GM19193 (cell line): ENCODE measurements around the gene FAM181A.
A peak's percentile ranks its signal among the peaks of the same experiment; 100 is the strongest.

Experiments
- POLR2A ChIP-seq: IDR thresholded peaks from 4 replicates; pipeline ENCODE4 v1.6.1; 2011; ENCODE audit not compliant: insufficient read depth, insufficient read length; ENCODE audit errors: extremely low read depth

The FAM181A gene

DNA sequence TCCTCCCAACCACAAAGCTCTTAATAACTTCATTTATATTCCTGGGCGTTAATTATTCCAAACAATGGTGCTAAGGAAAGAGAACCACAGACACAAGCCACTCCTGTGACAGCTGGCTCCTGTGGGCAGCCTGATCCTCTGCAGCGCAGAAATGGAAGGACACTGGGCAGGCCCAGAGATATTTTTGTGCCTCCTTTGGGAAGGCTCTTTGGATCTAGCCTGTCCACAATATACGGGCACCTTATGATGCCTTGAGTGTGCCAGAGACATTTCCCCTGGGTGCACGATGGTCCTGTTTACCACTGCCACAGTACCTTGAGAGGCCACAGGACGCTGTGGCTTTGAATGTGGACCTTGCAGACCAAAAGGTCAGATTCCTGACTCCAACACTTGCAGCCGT lies 47.2 kb downstream of the FAM181A start:
- TF ChIP-seq POLR2A: no peak

DNA sequence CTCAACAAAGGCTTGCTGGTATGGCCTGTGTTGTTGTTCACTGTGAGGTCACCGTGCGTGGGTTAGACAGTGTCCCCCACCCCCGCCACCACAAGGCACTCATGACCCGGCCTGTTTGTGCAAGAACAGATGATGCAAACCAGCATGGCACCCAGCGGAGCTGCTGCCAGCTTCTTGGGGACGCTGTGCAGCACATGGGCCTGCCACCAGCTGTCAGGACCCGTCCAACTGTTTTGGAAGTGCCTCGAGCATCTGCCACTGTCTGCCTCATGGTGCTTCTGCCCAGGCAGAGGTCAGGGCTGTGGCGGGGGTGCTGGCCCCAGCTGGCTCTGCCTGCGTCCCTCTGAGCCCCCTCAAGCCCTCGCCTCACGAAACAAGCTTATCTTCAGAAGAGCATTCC lies 47.7 kb downstream of the FAM181A start:
- no peak for TF ChIP-seq POLR2A

DNA sequence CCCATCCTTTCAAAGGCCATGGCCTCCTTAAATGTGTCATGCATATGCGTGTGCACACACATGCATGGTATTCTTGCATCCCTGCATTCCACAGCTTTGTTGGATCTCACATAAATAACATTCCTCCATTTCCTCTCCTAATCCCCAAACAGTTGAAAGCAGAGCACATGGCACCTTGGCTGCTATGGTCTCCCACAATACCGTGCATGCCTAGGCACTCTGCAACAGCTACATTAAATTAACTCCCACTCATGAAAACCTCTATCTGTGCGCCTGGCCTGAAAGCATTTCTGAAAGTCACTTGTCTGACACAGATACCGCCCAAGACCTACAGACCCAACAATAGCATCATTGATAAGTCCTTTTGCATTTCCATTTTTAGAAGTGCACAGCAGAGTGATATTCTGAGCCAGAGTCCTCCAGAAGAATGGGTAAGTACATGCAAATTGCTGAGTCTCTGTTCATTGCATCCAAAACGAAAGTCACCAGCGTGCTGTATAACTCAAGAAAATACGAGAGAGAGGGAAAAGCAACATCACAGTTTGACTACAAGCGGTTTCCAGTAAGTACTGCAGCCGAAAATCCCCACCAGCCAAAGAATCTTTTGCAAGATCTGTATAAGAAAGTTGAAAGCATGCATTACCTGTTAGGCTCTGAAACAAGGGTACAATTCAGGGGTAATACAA lies 48.8 kb downstream of the FAM181A start:
- TF ChIP-seq POLR2A: no peak

DNA sequence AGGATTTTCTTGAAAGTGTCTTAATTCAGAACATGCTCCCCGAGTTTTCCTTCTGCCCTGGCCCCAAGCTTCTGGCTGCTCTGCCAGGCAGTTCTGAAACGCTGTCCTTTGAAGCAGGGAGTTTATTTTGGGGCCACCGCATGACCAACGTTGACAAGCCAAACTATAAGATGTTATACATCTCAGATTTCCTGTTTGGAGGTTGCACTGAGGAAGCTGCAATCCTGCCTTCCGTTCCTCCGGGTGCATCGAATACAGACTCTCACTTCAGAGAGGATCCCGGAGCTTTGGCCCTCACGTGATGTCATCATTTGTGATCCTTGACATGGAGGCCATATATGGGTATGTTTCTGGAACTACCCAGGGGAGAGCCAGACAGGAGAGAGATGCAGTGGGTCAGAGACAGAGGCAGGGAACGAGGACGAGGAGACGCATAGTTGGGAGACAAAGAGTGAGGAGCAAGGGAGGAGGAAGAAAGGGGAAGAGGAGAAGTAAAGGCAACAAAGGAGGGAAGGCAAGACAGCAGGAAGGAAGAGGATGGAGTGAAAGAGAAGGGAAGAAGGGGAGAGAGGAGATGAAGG lies 49.4 kb downstream of the FAM181A start, which contains the start of gene ASB2:
TSS of gene ASB2 (minus strand) at position 94 of the 581 bp plus-strand sequence. CDS start 12,031 bp downstream, outside the sequence.
- TF ChIP-seq POLR2A: peak; percentile 31

DNA sequence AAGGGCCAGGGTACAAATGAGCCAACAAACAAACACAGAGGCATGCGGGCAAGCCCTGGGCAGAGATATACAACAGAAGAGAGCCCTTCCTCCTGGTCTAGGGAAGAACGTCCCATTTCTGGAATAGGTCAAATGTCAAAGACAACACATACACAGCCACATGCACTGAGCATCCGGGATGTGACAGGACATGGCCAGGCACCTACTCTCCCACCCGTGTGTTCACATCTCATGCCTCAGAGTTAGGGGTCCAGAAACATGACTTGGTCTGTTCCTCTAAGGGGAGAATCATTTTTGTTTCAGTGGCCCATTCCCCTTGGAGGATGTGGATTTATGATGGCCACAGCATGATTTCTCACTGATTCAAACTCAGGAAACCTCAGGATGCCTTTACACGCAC lies 50.0 kb downstream of the FAM181A start:
- TF ChIP-seq POLR2A: no peak

DNA sequence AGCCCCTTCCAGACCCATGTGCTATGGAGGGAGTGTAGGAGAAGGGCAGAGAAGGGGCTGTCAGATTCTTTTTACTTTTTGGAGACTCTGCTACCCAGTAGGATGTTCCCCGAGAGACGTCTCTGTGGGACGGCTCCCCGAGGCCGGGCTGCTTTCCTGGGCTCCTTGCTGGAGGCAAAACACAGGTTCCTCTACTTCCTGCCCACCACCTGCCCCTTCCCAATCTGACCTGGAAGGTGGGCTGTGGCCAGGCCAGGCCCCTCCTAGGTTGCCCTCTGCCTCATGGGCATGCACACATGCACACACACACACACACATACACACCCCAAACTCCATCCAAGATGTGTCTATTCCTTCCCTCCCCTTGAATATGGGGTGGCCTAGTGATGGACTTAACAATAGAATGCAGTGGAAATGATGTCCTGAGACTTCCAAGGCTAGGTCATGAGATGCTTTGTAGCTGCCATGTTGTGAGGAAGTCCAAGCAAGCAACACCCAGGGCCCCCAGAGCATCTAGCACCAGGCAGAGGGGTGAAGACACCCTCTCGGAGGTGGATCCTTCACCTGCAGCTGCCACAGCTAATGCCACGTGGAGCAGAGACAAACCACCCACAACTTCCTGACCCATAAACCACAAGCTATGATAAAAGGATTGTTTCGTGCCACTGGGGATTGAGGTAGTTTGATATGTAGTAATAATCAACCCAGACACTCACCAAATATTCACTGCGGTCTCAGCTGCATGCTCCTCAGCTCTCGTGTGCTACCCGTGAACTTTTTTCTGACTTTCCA lies 50.8 kb downstream of the FAM181A start:
- no peak for TF ChIP-seq POLR2A

DNA sequence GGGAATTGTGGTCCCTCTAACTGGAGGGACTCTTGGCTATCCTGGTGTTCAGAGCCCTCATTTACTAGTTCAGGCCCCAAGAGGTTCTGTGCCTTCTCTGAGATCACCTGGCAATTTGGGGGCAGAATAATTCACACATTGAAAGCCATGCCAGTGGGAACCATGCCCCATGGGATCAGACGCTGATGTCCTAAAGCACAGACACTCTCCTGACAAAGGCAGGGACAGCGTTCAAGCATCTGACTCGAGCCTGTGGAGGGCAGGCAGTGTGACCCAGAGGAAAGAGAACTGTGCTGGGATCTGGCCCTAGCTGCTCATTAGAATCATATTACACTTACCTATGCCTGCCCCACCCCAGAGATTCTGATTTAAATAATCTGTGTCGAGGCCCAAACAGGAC lies 51.6 kb downstream of the FAM181A start:
- TF ChIP-seq POLR2A: no peak
